ENCODE results near the gene POLR2E. TPM values are rescaled to one million over a fixed set of nuclear protein-coding genes. Genes with fewer than 3 reads are reported as not detected.
A peak's percentile ranks its signal among the peaks of the same experiment; 100 is the strongest.

Gene POLR2E
- total RNA-seq, 1 donor from 2014 or later = 265 TPM

DNA sequence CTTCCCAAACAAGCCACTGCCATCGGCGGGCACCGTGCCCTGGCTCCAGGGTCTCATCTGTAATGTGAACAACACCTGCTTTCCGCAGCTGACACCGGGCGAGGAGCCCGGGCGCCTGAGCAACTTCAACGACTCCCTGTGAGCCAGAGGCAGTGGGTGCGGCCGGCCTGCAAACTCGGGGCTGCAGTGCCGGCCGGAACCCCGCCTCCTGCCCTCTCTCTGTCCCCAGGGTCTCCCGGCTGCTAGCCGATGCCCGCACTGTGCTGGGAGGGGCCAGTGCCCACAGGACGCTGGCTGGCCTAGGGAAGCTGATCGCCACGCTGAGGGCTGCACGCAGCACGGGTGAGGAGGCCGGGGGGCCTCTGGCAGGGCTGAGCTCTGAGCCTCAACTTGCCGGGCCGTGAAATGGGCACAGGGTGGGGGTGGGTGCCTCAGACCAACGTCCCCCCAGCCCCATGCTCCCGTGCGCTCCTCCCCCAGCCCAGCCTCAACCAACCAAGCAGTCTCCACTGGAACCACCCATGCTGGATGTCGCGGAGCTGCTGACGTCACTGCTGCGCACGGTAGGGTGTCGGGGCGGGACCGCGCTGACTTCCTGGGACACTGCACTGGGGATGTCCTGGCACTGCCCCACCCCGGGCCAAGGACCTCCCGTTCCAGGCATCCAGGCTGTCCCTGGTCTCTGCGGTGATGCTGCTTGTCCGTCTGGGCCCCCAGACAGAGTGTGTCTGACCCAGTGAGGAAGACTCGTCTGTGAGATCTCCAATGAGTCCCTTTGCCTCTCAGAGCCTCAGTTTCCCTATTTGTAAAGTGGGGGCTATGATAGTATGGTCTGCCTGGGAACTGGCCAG is 53.1 kb downstream of the POLR2E start:
- no peak for DNase-seq (ENCODE audit: low spot score)
- no peak overlapping the region for H3K4me3 Mint-ChIP-seq

DNA sequence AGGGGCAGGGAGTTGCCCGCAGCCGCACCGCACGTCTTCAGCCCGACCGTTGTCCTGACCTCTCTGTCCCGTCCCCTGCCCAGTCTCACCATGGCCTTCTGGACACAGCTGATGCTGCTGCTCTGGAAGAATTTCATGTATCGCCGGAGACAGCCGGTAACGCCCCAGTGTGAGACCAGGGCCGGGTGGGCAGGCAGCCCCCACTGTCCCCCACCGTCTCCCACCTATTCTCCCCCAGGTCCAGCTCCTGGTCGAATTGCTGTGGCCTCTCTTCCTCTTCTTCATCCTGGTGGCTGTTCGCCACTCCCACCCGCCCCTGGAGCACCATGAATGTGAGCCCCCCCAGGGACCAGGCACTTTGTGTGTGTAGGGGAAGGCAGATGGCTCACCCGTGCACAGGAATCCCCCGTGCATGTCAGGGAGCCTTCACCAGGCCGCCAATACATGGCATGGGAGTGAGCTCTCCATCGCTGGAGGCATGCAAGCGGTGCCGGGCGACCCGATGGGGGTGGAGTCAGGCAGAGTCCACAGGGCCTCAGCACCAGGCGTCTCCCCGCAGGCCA is 53.8 kb downstream of the POLR2E start:
- Mint-ChIP-seq H3K27ac (no peak overlapping the region), H3K27me3 (ENCODE audit: insufficient read depth) (no peaks in the 10 kb centered on the region), H3K9me3 (no peaks in the 10 kb centered on the region), H3K36me3 (ENCODE audit: low read depth) (peaks cover 18% of the 10 kb centered on the region), H3K4me1 (ENCODE audit: low read depth) (peaks cover 43% of the 10 kb centered on the region), H3K4me3 (peak overlapping the region; percentile 97)
- intact Hi-C loops (cut with micrococcal nuclease) = loop anchor here (2.0 kb wide), 1 partner anchor 61 kb away; the partner anchor contains the start of gene GPX4
- no peak for DNase-seq (ENCODE audit: low spot score)

More for the DNA sequence above, 53.1 kb downstream of the POLR2E start:
- intact Hi-C loops (cut with micrococcal nuclease) = loop anchor here (2.0 kb wide), 1 partner anchor 61 kb away; the partner anchor contains the start of gene GPX4
- Mint-ChIP-seq H3K27me3 (ENCODE audit: insufficient read depth) (no peaks in the 10 kb centered on the region), H3K9me3 (no peaks in the 10 kb centered on the region), H3K4me1 (ENCODE audit: low read depth) (peaks cover 43% of the 10 kb centered on the region), H3K36me3 (ENCODE audit: low read depth) (peaks cover 16% of the 10 kb centered on the region), H3K27ac (no peak overlapping the region)

DNA sequence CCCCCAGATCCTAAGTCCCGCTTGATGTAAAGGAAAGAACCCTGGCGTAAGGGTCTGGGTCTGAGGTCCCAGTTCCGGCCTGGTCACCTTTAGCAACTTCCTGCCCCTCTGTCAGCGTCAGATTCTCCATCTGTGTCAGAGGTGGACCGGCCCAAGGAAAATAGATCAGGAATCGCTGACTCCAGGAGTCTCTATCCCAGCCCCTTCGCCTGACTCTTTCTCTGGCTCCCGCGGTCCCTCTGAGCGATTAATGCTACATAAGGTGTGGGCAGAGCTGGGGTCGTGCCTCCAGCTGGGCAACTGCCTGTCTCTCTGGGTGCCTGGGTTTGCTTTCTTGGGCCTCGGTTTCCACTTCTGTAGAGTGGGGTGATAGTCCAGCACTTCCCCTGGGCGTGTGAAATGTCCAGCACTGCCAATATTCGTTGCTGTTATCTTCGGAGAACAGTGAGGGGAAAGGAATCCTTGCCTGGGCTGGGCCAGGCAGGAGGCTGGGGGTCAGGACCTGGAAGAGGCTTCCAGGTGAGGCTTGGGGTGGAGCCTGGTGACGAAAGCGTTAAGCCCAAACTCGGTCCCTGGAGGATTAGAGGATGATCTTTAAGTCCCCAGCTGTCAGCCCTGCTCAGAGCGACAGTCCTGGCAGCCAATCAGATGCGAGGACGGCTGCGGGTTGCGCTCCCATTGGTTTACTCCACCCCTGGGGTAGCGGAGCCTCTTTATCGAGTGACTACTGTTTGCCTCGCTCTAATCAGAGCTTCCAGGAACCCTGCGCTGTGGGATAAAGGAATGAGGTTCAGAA is 54.5 kb downstream of the POLR2E start:
- Mint-ChIP-seq H3K27ac (peak overlapping the region; percentile 86), H3K9me3 (no peaks in the 10 kb centered on the region), H3K27me3 (ENCODE audit: insufficient read depth) (no peaks in the 10 kb centered on the region), H3K4me3 (peak overlapping the region; percentile 97), H3K4me1 (ENCODE audit: low read depth) (peaks cover 47% of the 10 kb centered on the region), H3K36me3 (ENCODE audit: low read depth) (peaks cover 22% of the 10 kb centered on the region)
- DNase-seq (ENCODE audit: low spot score) = peak; percentile 90
- intact Hi-C loops (cut with micrococcal nuclease) = loop anchor here (1.0 to 2.0 kb wide), 3 partner anchors 19 to 62 kb away; partner anchors contain the start of genes GPX4, RNU6-2 and TMEM259

DNA sequence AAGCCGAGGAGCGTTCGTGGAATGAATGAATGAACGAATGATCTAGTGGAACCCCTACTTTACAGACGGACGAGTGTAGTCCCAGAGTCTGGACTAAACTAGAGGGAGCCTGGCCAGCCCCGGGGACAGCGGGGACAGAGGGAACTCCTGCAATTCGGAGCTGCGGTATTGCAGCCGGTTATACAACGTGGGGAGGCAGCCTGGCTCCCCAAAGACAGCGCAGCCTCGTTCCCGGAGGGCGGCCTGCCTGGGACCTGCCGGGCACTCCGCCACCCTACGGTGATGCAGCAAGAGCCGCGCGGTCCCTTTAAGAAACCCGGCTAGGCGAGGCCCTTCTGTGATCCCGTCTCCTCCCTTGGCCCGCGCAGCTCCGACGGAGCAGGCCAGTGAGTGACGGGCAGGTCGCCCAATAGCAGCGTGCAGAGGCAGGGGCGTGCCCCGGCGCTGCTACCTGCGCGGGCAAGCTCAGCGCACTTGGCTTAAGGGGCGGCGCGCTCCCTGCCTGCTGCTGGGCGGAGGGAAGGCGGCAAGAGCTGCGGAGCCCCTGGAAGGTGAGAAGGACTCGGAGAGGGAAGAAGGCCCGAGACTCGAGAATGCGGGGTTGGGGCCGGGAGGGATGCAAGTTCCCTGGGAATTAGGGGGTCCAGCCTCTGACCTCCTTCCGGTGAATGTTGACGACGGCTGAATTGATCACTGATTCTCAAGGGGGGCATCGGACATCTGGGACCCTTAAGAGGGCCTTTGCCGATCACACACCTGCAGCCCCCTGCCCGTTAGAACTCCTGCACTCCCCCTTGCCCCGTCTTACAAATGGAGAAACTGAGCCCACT is 55.3 kb downstream of the POLR2E start, which contains the start of gene ABCA7:
ABCA7 (plus strand) TSS at position 462 of the 830 bp plus-strand sequence. CDS start 1,255 bp downstream, outside the sequence.
- peak within 1 kb of the TSS; percentile 97 for H3K4me3 Mint-ChIP-seq
- peaks cover 51% of the 10 kb centered on the region for H3K4me1 Mint-ChIP-seq (ENCODE audit: low read depth)
- DNase-seq (ENCODE audit: low spot score) = peak; percentile 100
- no peaks in the 10 kb centered on the region for H3K9me3 Mint-ChIP-seq
- H3K27me3 Mint-ChIP-seq (ENCODE audit: insufficient read depth) = no peaks in the 10 kb centered on the region
- peaks cover 21% of the 10 kb centered on the region for H3K36me3 Mint-ChIP-seq (ENCODE audit: low read depth)
- H3K27ac Mint-ChIP-seq = peak within 1 kb of the TSS; percentile 86
- intact Hi-C loops (cut with micrococcal nuclease) = loop anchor here (1.0 to 2.0 kb wide), 4 partner anchors 19 to 63 kb away; partner anchors contain the start of genes GPX4, RNU6-2 and TMEM259

DNA sequence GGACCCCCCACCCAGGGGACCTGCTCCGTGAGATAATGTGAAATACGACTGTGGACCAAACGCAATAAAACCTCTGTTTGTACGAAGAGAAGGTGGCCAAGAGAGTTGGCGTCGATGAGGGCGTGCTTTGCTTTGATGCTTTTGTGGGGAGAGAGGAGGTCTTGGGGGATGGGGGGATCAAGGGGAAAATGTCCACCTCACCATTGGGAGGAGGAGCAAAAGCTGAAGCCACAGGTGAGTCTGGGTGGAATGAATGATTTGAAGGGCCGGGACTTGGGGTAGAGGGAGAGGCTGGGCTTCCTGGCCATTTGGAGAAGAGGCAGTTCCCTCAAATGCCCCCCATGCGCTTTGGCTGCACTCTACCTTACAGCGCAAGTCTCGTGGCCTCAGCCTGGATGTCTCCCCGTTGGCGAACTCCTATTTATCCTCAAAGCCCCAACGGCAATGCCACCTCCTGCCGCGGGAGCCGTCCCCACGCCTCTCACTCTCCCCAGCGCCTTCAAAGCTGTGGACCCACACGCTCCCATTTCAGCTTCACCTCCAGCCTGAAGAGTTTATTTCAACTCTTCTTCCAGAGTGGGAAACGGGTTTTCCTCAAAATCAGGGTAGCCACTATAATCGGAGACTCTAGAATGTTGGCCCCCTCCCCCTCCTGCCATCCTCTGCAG is 56.1 kb downstream of the POLR2E start:
- Mint-ChIP-seq H3K27me3 (ENCODE audit: insufficient read depth) (no peaks in the 10 kb centered on the region), H3K27ac (peak overlapping the region; percentile 86), H3K4me1 (ENCODE audit: low read depth) (peaks cover 51% of the 10 kb centered on the region), H3K9me3 (no peaks in the 10 kb centered on the region), H3K36me3 (ENCODE audit: low read depth) (peaks cover 21% of the 10 kb centered on the region), H3K4me3 (peak overlapping the region; percentile 97)
- DNase-seq (ENCODE audit: low spot score) = no peak
- intact Hi-C loops (cut with micrococcal nuclease) = loop anchor here (1.0 kb wide), 2 partner anchors 11 to 38 kb away; no protein-coding TSS in a partner anchor

DNA sequence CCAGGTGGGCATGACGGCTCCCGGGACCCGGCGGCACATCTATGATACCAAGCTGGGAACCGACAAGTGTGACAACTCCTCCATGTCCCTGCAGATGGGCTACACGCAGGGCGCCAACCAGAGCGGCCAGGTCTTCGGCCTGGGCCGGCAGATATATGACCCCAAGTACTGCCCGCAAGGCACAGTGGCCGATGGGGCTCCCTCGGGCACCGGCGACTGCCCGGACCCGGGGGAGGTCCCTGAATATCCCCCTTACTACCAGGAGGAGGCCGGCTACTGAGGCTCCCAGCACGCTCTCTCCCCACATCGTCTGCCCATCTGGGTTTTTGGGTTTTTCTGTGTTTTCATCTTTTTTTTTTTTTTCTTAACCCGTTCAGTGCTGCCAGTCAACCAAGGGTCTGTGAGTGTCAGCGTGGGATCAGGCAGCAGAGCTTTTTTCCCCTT is 57.5 kb downstream of the POLR2E start:
- intact Hi-C loops (cut with micrococcal nuclease) = loop anchor here (1.0 kb wide), 1 partner anchor 9 kb away; no protein-coding TSS in a partner anchor
- Mint-ChIP-seq H3K27ac (peak overlapping the region; percentile 86), H3K36me3 (ENCODE audit: low read depth) (peaks cover 25% of the 10 kb centered on the region), H3K9me3 (peaks cover 3% of the 10 kb centered on the region), H3K27me3 (ENCODE audit: insufficient read depth) (no peaks in the 10 kb centered on the region), H3K4me3 (peak overlapping the region; percentile 64), H3K4me1 (ENCODE audit: low read depth) (peaks cover 56% of the 10 kb centered on the region)
- no peak for DNase-seq (ENCODE audit: low spot score)

Other genes starting within 250 kb of the POLR2E start
- gene ELANE, start 243.1 kb downstream of the POLR2E start, total RNA-seq = not detected in 2 replicates
- 0.91 and 1.2 TPM in 2 replicates for gene CFD, start 235.7 kb downstream of the POLR2E start, total RNA-seq
- gene MED16, start 202.2 kb downstream of the POLR2E start, total RNA-seq = 62.1 and 62.5 TPM in 2 replicates
- not detected in 2 replicates for gene RNU6-9, start 201.9 kb downstream of the POLR2E start, total RNA-seq
- 94.3 and 96.4 TPM in 2 replicates for gene R3HDM4, start 182.2 kb downstream of the POLR2E start, total RNA-seq
- gene KISS1R, start 178.0 kb downstream of the POLR2E start, total RNA-seq = 6.8 and 8.9 TPM in 2 replicates
- 32.5 and 35.0 TPM in 2 replicates for gene ARID3A, start 169.3 kb downstream of the POLR2E start, total RNA-seq
- 105 and 108 TPM in 2 replicates for gene WDR18, start 111.0 kb downstream of the POLR2E start, total RNA-seq
- not detected in 2 replicates for gene GRIN3B, start 95.0 kb downstream of the POLR2E start, total RNA-seq
- gene TMEM259, start 74.3 kb downstream of the POLR2E start, total RNA-seq = 162 and 170 TPM in 2 replicates
- not detected in 2 replicates for gene RNU6-2, start 73.9 kb downstream of the POLR2E start, total RNA-seq
- 112 and 114 TPM in 2 replicates for gene CNN2, start 68.8 kb downstream of the POLR2E start, total RNA-seq
- gene ABCA7, start 55.3 kb downstream of the POLR2E start, total RNA-seq = 15.8 and 18.3 TPM in 2 replicates
- 201 and 202 TPM in 2 replicates for gene ARHGAP45, start 28.2 kb downstream of the POLR2E start, total RNA-seq
- 236 and 241 TPM in 2 replicates for gene GPX4, start 8.6 kb upstream of the POLR2E start, total RNA-seq
- gene SBNO2, start 78.9 kb upstream of the POLR2E start, total RNA-seq = 95.5 and 96.9 TPM in 2 replicates
- 69.6 and 71.3 TPM in 2 replicates for gene STK11, start 110.4 kb upstream of the POLR2E start, total RNA-seq
- 1.5 and 1.8 TPM in 2 replicates for gene CBARP, start 142.6 kb upstream of the POLR2E start, total RNA-seq
- gene ATP5F1D, start 146.4 kb upstream of the POLR2E start, total RNA-seq = 234 and 239 TPM in 2 replicates
- gene MIDN, start 153.2 kb upstream of the POLR2E start, total RNA-seq = 87.6 and 91.6 TPM in 2 replicates
- 245 and 256 TPM in 2 replicates for gene CIRBP, start 174.0 kb upstream of the POLR2E start, total RNA-seq
- gene FAM174C, start 180.2 kb upstream of the POLR2E start, total RNA-seq = 119 and 128 TPM in 2 replicates
- not detected in 2 replicates for gene EFNA2, start 190.5 kb upstream of the POLR2E start, total RNA-seq

Measured in activated T-helper 1 cell treated with anti-CD3 and anti-CD28 coated beads, Interleukin-12 subunit alpha, Interleukin-12 subunit beta, Interleukin-2, Interleukin-4 antibody, amounts not matched to agents 30 ng/mL and 10 ng/mL and 1 ng/mL, durations not matched to agents 14 hours and 24 hours and 36 hours (primary cell).